Measurements from ENCODE around the gene DISC1.

DISC1 gene

DNA sequence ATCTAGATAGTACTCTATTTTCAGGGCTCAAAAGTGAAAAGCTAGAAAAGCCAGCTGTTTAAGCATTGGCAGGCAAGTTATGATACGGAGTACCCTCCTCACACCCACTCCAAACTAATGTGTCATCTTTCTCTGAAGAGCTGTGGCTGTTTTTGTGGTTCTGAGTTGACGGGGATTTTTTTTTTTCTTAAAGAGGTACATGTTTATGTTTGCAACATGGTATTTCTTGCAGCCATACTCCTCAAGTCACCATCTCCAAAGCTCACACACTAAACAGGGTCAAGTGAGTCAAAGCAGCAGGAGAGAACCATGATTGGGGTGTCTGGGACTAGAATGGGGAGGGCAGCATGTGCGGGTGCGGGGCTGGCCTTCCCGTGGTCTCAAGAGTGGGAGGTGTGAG lies 347.2 kb downstream of the DISC1 start:
- TF ChIP-seq, protein P1, sequence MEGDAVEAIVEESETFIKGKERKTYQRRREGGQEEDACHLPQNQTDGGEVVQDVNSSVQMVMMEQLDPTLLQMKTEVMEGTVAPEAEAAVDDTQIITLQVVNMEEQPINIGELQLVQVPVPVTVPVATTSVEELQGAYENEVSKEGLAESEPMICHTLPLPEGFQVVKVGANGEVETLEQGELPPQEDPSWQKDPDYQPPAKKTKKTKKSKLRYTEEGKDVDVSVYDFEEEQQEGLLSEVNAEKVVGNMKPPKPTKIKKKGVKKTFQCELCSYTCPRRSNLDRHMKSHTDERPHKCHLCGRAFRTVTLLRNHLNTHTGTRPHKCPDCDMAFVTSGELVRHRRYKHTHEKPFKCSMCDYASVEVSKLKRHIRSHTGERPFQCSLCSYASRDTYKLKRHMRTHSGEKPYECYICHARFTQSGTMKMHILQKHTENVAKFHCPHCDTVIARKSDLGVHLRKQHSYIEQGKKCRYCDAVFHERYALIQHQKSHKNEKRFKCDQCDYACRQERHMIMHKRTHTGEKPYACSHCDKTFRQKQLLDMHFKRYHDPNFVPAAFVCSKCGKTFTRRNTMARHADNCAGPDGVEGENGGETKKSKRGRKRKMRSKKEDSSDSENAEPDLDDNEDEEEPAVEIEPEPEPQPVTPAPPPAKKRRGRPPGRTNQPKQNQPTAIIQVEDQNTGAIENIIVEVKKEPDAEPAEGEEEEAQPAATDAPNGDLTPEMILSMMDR (IDR thresholded peaks at IDR 0.05; ENCODE audit: insufficient read depth, low read length, poor library complexity, severe bottlenecking), result no peak
- no peak for TF ChIP-seq EZH2phosphoT487 (conservative IDR thresholded peaks at IDR 0.05; ENCODE audit: low read length)
- Histone ChIP-seq H4K20me1 (ENCODE audit: low read depth, low read length) (no peaks in the 10 kb centered on the region), H3F3A (ENCODE audit: insufficient read depth) (no peaks in the 10 kb centered on the region), H2AFZ (ENCODE audit: low read depth, low read length, severe bottlenecking) (no peak overlapping the region), H3K9me3 (ENCODE audit: insufficient read depth, low read length) (no peaks in the 10 kb centered on the region), H3K79me2 (ENCODE audit: insufficient read depth, low read length) (no peaks in the 10 kb centered on the region), H3K27ac (ENCODE audit: low read depth, low read length) (no peak overlapping the region), H3K4me2 (ENCODE audit: low read depth, low read length, poor library complexity, severe bottlenecking) (no peak overlapping the region), H3K9me2 (replicated peaks; ENCODE audit: insufficient read depth, low read length) (no peaks in the 10 kb centered on the region), H3K36me3 (ENCODE audit: low read length) (no peaks in the 10 kb centered on the region), H3K9ac (ENCODE audit: low read length) (no peak overlapping the region), H3K27me3 (ENCODE audit: low read length) (no peaks in the 10 kb centered on the region), H3K4me3 (ENCODE audit: insufficient read depth, low read length, poor library complexity, severe bottlenecking) (no peak overlapping the region)

DNA sequence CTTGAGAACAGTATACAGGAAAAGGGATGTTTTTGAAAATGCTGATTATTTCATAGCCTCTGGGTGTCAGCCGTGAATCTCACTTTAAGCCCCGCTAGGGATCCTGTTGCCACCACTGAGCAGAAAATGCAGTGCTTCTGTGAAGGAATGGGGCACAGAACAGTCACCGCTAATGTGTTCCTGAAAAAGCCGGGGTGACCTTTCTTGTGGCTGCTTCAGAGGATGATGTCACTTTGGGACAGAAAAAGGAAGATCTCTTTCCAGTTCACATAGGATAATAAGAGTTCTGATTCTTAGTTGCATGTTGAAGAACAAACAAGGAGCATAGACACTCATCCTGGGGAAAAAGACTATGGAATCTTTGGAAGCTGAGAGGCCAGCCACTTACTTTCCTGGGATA lies 349.6 kb downstream of the DISC1 start:
- H3K27me3 ChIP-seq (ENCODE audit: low read length), result no peaks in the 10 kb centered on the region
- no peak overlapping the region for H3K4me3 ChIP-seq (ENCODE audit: insufficient read depth, low read length, poor library complexity, severe bottlenecking)
- no peaks in the 10 kb centered on the region for H3K9me2 ChIP-seq (replicated peaks; ENCODE audit: insufficient read depth, low read length)
- no peaks in the 10 kb centered on the region for H3K9me3 ChIP-seq (ENCODE audit: insufficient read depth, low read length)
- no peaks in the 10 kb centered on the region for H4K20me1 ChIP-seq (ENCODE audit: low read depth, low read length)
- H3K9ac ChIP-seq (ENCODE audit: low read length), result no peak overlapping the region
- H3K27ac ChIP-seq (ENCODE audit: low read depth, low read length), result no peak overlapping the region
- no peaks in the 10 kb centered on the region for H3K79me2 ChIP-seq (ENCODE audit: insufficient read depth, low read length)
- H3K36me3 ChIP-seq (ENCODE audit: low read length), result no peaks in the 10 kb centered on the region
- no peak overlapping the region for H2AFZ ChIP-seq (ENCODE audit: low read depth, low read length, severe bottlenecking)
- TF ChIP-seq, protein P1 (IDR thresholded peaks at IDR 0.05; ENCODE audit: insufficient read depth, low read length, poor library complexity, severe bottlenecking), result no peak
- TF ChIP-seq EZH2phosphoT487 (conservative IDR thresholded peaks at IDR 0.05; ENCODE audit: low read length), result no peak
- H3F3A ChIP-seq (ENCODE audit: insufficient read depth), result no peaks in the 10 kb centered on the region
- H3K4me2 ChIP-seq (ENCODE audit: low read depth, low read length, poor library complexity, severe bottlenecking), result no peak overlapping the region

DNA sequence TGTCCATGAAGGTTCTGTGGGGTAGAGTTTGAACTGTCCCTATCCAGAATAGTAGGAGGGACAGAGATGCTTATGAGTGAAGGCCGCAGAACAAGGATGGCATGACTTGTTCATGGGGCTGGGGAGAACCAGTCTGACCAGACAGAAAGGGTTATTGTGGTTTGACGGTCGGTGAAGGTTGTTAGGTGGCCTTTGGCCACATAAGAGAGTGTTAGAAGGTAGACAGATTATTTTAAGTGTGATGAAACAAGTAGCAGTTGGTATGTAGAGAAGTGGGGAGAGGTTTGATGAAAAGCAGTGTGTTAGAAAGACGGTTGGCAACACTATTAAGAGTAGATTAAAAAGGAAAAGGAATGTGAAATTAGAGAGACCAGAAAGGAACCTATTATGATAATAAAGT lies 355.1 kb downstream of the DISC1 start:
- H3K79me2 ChIP-seq (ENCODE audit: insufficient read depth, low read length), result no peaks in the 10 kb centered on the region
- H3K27me3 ChIP-seq (ENCODE audit: low read length), result no peaks in the 10 kb centered on the region

More for the DNA sequence above, 355.1 kb downstream of the DISC1 start:
- no peak overlapping the region for H3K4me2 ChIP-seq (ENCODE audit: low read depth, low read length, poor library complexity, severe bottlenecking)
- H2AFZ ChIP-seq (ENCODE audit: low read depth, low read length, severe bottlenecking), result no peak overlapping the region
- TF ChIP-seq, protein P1 (IDR thresholded peaks at IDR 0.05; ENCODE audit: insufficient read depth, low read length, poor library complexity, severe bottlenecking), result no peak
- TF ChIP-seq EZH2phosphoT487 (conservative IDR thresholded peaks at IDR 0.05; ENCODE audit: low read length), result no peak
- H3K36me3 ChIP-seq (ENCODE audit: low read length), result no peaks in the 10 kb centered on the region
- H3K9me3 ChIP-seq (ENCODE audit: insufficient read depth, low read length), result no peaks in the 10 kb centered on the region
- no peaks in the 10 kb centered on the region for H3K9me2 ChIP-seq (replicated peaks; ENCODE audit: insufficient read depth, low read length)
- no peak overlapping the region for H3K27ac ChIP-seq (ENCODE audit: low read depth, low read length)
- no peak overlapping the region for H3K4me3 ChIP-seq (ENCODE audit: insufficient read depth, low read length, poor library complexity, severe bottlenecking)
- H3F3A ChIP-seq (ENCODE audit: insufficient read depth), result no peaks in the 10 kb centered on the region
- no peak overlapping the region for H3K9ac ChIP-seq (ENCODE audit: low read length)
- H4K20me1 ChIP-seq (ENCODE audit: low read depth, low read length), result no peaks in the 10 kb centered on the region
